GM13976 (cell line): ENCODE data around the gene TEN1.
"Not testable (repeated sequence)": the region's sequence is repeated elsewhere in the genome, so short reads cannot be mapped to it uniquely, and the experiment has no call there.

Source experiments
- DNase-seq: peaks from one replicate; pipeline ENCODE4 v3.0.0; 2012; ENCODE audit warnings: low spot score
- in situ Hi-C: fragments of 300-500 bp; cut with MboI; formaldehyde crosslinking; loops from one replicate; pipeline ENCODE4 v1.12.0; 2022; ENCODE audit warnings: low sequenced_read_pairs, mixed read lengths, inconsistent platforms; ENCODE audit not compliant: unreplicated experiment
- TF ChIP-seq, protein P1 (sequence below): IDR thresholded peaks from 2 replicates; pipeline ENCODE4 v1.5.1; 2012; ENCODE audit warnings: borderline replicate concordance, mild to moderate bottlenecking; ENCODE audit not compliant: insufficient read depth; ENCODE audit errors: extremely low read depth, missing control alignments, control extremely low read depth

TEN1 gene

DNA sequence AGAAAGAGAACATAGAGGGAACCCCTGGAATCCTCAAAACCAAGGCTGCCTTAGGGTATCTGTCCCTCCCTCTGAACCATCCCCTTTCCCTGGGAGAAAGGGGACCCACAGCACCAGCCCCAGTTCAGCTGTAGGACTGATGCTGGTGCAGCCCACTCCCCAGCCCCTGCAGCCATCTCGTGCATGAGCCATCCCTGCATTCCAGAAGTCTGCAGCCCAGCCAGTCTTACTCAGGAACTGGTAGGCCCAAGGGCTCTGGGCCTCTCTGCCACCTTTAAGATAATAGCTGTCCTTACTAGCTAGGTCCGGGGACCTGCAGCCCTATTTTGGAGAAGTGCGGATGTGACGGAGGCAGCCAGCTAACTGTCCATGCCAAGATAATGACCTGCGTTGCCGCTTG is 54.1 kb downstream of the TEN1 start:
- no peak for DNase-seq
- TF ChIP-seq, protein P1, sequence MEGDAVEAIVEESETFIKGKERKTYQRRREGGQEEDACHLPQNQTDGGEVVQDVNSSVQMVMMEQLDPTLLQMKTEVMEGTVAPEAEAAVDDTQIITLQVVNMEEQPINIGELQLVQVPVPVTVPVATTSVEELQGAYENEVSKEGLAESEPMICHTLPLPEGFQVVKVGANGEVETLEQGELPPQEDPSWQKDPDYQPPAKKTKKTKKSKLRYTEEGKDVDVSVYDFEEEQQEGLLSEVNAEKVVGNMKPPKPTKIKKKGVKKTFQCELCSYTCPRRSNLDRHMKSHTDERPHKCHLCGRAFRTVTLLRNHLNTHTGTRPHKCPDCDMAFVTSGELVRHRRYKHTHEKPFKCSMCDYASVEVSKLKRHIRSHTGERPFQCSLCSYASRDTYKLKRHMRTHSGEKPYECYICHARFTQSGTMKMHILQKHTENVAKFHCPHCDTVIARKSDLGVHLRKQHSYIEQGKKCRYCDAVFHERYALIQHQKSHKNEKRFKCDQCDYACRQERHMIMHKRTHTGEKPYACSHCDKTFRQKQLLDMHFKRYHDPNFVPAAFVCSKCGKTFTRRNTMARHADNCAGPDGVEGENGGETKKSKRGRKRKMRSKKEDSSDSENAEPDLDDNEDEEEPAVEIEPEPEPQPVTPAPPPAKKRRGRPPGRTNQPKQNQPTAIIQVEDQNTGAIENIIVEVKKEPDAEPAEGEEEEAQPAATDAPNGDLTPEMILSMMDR = no peak
- in situ Hi-C loops = no loop called here

DNA sequence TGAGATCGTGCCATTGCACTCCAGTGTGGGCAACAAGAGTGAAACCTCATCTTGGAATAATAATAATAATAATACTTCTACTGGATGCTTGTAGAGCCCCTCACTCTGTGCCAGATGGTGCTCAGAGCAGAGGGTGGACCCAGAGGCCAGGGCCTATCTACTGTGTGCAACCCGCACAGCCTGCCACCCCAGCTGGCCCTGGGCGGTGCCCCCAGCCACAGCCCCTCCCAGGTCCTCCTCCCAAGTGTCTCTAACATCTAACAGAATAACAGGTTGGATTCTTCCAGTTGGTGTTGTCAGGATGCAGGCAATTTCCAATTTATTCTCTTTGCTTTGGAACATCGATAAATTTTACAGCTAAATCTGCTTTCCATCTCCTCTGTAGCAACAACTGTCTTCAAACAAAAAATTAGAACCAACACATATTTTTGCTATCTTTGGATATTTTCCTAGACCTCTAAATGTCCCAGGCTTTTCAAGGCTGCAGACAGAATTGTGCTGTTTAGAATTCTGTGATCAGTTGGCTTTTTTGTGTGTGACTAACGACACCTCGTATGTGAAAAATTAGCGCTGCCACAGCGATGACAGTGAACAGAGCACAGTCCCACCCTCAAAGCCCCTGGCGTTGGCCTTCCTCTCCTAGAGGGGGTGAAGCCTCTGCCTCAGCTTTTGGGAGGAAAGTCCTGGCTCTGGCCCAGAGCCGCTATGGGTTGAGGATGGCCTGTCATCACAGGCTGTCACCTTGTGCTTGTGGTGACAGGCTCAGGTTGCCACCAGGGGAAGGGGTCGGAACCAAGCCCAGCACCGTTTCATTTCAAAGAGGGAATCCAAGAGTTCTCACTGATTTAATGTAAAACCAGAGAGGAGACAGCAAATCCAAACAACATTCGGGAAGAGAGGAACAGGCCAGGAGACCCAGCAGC is 55.6 kb downstream of the TEN1 start:
- in situ Hi-C loops = no loop called here
- DNase-seq = no peak
- TF ChIP-seq, protein P1 = no peak

DNA sequence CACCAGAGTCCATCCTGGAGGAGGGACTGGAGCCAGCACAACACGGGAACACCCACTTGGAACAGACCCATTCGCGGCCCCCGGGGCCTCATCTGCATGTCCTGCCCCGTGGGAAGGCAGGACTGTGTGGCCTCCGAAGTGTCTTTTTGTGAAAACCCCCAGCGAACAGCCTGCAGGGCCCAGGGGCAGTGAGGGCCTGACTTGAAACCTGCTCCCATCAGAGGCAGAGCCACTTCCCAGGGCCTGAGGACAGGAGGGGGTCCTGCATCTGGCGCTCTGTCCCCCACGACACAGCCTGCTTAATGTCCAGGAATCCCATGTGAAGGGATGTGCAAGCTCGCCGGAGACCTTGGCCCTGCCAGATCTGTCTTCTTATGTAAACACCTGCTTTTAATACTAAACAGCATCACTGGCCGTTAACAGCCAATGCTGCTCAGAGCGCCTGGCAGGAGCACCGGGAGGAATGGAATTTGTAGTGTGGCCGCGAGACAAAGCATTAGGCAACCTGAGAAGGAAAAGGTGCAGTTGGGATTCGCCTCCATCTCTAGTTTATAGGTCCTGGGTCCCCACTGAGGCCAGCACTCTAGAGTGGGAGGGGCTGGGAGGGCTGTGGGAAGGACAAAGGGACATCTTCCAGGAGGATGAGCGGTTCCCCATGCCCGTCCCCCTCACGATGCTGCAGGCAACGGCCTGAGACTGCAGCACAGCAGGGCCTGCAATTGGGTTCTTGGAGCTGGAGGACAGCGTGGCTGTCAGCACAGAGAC is 57.6 kb downstream of the TEN1 start:
- no peak for DNase-seq
- TF ChIP-seq, protein P1 = no peak
- in situ Hi-C loops = no loop called here

DNA sequence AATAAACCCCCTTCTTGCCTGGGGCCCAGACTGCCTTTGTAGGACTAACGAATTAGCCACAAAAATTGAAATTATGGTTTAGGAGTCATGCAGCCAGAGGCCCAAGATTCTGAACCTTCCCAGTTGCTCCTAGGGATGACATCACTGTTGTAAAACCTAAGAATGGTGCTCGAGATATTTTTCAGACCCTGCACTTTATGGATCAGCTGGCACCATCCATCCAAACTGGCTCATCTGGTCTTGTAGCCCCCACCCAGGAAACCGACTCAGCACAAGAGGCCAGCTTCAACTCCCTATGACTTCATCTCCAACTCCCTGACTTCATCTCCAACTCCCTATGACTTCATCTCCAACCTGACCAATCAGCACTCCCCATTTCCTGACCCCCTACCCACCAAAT is 59.0 kb downstream of the TEN1 start:
- TF ChIP-seq, protein P1 = no peak
- in situ Hi-C loops = no loop called here
- no peak for DNase-seq

DNA sequence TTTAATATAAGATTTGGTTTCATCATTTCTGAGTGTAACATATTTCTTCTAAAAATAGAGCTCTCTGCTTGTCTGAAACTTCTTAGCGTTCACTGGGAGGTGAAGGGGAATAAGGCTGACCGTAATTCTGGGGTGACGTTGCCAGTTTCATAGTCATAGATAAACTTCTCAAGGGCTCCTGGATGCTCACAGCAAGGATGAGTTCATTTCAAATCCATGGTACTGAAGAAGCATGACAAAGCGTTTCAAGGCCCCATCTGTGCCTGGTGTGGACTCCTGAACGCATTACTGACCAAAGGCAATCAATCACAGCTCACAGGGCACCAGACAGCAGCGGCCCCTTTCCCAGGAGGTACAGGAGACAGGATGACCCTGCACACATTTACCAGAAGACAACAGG is 60.1 kb downstream of the TEN1 start:
- in situ Hi-C loops = no loop called here
- TF ChIP-seq, protein P1 = no peak
- DNase-seq = no peak

DNA sequence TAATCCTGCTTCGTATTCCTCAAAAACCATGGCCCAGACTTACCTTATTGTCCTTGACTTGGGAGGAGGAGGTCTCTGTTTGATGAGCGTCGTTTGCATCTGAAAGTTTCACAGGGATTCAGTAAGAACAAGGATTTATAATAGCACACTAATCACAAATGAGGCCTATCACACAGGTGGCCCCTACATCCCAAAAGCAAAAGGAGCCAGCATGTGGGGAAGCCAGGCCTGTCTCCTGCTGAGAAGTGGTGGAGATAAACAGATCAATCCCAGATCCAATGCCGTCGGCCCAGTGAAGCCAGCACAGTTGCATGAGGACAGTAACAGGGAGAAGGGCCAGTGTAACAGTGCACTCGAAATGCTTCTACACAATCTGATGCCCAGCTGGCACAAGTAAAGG is 61.3 kb downstream of the TEN1 start:
- no peak for DNase-seq
- TF ChIP-seq, protein P1 = no peak
- in situ Hi-C loops = no loop called here

DNA sequence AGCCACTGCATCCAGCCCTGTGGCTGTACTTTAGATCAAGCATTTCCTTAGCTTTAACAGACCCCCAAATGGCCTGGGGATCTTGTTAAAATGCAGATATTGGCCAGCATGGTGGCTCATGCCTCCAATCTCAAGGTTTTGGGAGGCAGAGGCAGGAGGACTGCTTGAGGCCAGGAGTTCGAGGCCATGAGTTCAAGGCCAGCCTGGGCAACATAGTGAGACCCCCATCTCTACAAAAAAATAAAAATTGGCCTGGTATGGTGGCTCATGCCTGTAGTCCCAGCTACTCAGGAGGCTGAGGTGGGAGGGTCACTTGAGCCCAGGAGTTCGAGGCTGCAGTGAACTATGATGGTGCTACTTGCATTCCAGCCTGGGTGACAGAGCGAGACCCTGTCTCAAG is 63.8 kb downstream of the TEN1 start:
- DNase-seq, in situ Hi-C loops: not testable (repeated sequence)

DNA sequence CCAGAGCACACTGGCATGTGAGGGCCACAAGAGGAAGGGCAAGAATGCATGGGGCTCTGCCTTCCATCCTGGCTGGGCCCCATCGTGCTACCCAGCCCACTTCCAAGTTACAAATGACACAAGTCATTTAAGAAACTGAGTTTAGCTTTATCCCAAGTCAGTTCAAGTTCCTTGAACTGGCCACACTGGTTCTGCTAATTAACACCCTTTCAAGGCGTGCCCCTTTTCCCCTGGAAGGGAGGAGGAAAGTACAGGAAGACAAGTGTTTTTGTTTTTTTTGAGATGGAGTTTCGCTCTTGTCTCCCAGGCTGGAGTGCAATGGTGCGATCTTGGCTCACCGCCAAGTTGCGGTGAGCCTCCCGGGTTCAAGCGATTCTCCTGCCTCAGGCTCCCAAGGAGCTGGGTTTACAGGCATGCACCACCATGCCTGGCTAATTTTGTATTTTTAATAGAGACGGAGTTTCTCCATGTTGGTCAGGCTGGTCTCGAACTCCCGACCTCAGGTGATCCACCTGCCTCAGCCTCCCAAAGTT is 65.5 kb downstream of the TEN1 start:
- DNase-seq, in situ Hi-C loops: not testable (repeated sequence)
